Subcutaneous adipose tissue (tissue), 4 donors: ENCODE data around the gene P2RY12. TPM values are rescaled to one million over a fixed set of nuclear protein-coding genes. Genes with fewer than 3 reads are reported as not detected.

ENCODE experiments used
- CTCF ChIP-seq: fragments of 450-650 bp; IDR thresholded peaks from one replicate; pipeline ENCODE4 v1.5.1; 2016; ENCODE audit warnings: low read depth, mild to moderate bottlenecking, control low read depth, antibody characterized with exemption, moderate library complexity
- total RNA-seq, 4 donors: library from RNA; depleted of rRNA; stranded (reverse); fragments of >200 nt; gene quantifications; one replicate each; pipeline ENCODE4 v1.1.0, GENCODE V29; 2016

The P2RY12 gene
- total RNA-seq, 4 donors from 2014 or later, result 2.8 to 17.8 (median 13.1) TPM

- no peak for TF ChIP-seq CTCF
Measured at GRCh38 chr3:151301787-151302186, 82.8 kb downstream of the P2RY12 start.

- TF ChIP-seq CTCF, result no peak
Measured at GRCh38 chr3:151300539-151300938, 84.0 kb downstream of the P2RY12 start.

- TF ChIP-seq CTCF, result no peak
Measured at GRCh38 chr3:151299006-151299405, 85.5 kb downstream of the P2RY12 start.

- no peak for TF ChIP-seq CTCF
Measured at GRCh38 chr3:151297429-151297828, 87.1 kb downstream of the P2RY12 start.

- TF ChIP-seq CTCF, result no peak
Measured at GRCh38 chr3:151296226-151296625, 88.3 kb downstream of the P2RY12 start.

GRCh38 chr3:151293127-151293526, 91.4 kb downstream of the P2RY12 start:
- TF ChIP-seq CTCF, result no peak

- TF ChIP-seq CTCF, result no peak
Measured at GRCh38 chr3:151290673-151291072, 93.9 kb downstream of the P2RY12 start.

- no peak for TF ChIP-seq CTCF
Measured at GRCh38 chr3:151289445-151289844, 95.1 kb downstream of the P2RY12 start.
